Mucosa of rectum (tissue), 2 donors: ENCODE measurements around the gene QTRT2.

Experiments
- H3K27ac ChIP-seq, 2 donors: one replicate each; pipeline ENCODE4 v1.7.0; 2013; ENCODE audit warnings: inconsistent platforms in 2 of 2, low read depth in 2 of 2, low read length in 2 of 2
- H3K27me3 ChIP-seq, 2 donors: one replicate each; pipeline ENCODE4 v1.7.0; 2013; ENCODE audit warnings: low read length in 2 of 2; ENCODE audit not compliant: control insufficient read depth in 2 of 2, insufficient read depth in 2 of 2
- H3K36me3 ChIP-seq, 2 donors: one replicate each; pipeline ENCODE4 v1.7.0; 2013; ENCODE audit warnings: low read length in 2 of 2; ENCODE audit not compliant: control insufficient read depth in 2 of 2, insufficient read depth in 2 of 2
- H3K4me1 ChIP-seq, 2 donors: one replicate each; pipeline ENCODE4 v1.7.0; 2013; ENCODE audit warnings: low read length in 2 of 2, mild to moderate bottlenecking in 1 of 2; ENCODE audit not compliant: control insufficient read depth in 2 of 2, insufficient read depth in 2 of 2
- H3K4me3 ChIP-seq, 2 donors: one replicate each; pipeline ENCODE4 v1.7.0; 2013; ENCODE audit warnings: low read length in 2 of 2
- H3K9ac ChIP-seq, 2 donors: one replicate each; pipeline ENCODE4 v1.7.0; 2013; ENCODE audit warnings: low read length in 2 of 2, low read depth in 1 of 2, mild to moderate bottlenecking in 1 of 2
- H3K9me3 ChIP-seq, 2 donors: one replicate each; pipeline ENCODE4 v1.7.0; 2013; ENCODE audit warnings: low read length in 2 of 2; ENCODE audit not compliant: control insufficient read depth in 2 of 2
- donor health status: healthy.
- donor health status: Normal muscosa, but diverticular disease.

QTRT2 gene

GRCh38 chr3:114115143-114115542 is 58.6 kb downstream of the QTRT2 start:
- no peaks in the 10 kb centered on the region for H3K4me1 ChIP-seq
- no peak overlapping the region for H3K4me3 ChIP-seq
- H3K27ac ChIP-seq: no peak overlapping the region
- H3K27me3 ChIP-seq: no peaks in the 10 kb centered on the region
- H3K9me3 ChIP-seq: no peaks in the 10 kb centered on the region
- no peak overlapping the region for H3K9ac ChIP-seq
- no peaks in the 10 kb centered on the region for H3K36me3 ChIP-seq

GRCh38 chr3:114119776-114120175 is 63.2 kb downstream of the QTRT2 start:
- H3K9ac ChIP-seq: no peak overlapping the region
- H3K4me1 ChIP-seq: no peaks in the 10 kb centered on the region
- no peaks in the 10 kb centered on the region for H3K36me3 ChIP-seq

DNA sequence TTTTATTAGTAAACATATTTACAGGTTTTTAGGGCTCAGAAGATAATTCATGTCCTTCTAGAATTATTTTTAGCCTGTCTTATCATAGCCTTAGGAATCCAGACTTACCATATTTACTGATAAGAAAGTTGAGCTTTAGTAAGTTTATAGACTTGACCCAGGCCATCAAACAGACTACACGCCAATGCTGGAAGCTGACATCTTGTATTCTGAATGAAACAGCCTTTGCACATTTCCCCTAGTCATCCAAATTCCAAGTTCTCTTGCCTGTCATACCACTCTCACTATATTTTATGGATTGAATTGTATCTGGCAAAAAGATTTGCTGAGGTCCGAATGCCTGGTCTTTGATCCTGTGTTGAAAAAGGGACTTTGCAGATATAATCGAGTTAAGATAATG is 63.7 kb downstream of the QTRT2 start:
- Histone ChIP-seq H3K4me1 (no peaks in the 10 kb centered on the region), H3K9ac (no peak overlapping the region), H3K27ac (no peak overlapping the region), H3K4me3 (no peak overlapping the region), H3K9me3 (no peaks in the 10 kb centered on the region), H3K36me3 (no peaks in the 10 kb centered on the region), H3K27me3 (no peaks in the 10 kb centered on the region)

More at GRCh38 chr3:114119776-114120175, 63.2 kb downstream of the QTRT2 start:
- Histone ChIP-seq H3K27me3 (no peaks in the 10 kb centered on the region), H3K9me3 (no peaks in the 10 kb centered on the region), H3K4me3 (no peak overlapping the region), H3K27ac (no peak overlapping the region)

DNA sequence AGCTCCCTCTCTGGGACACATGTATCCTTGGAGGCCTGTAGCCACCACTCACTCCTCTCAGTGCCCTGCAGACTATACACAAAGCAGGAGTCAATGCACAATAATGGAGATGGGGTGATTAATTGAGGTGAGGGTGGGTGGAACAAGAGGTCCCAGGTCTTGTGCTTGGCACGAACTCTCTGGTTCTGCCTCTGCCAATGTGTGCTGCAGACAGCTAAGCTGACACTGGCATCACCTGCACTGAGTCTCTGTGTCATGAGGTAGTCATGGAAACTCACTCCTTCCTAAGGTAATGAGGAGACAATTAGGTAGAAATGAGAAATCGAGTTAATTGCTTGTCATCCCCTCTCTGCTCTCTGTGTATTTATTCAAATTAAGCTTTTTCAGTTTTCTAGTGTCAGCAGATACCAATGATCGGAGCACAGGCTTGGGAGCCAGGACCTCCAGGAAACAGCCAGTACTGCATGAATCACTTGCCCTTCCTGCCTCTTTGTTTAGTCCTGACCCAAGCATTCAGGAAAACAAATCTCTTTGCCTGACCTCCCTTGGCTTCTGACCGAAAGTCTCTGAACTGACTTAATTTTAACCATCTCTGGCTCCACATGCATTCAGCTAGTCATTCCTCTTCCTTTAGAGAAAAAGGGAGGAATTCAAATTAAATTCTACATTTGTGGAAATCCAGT is 65.6 kb downstream of the QTRT2 start:
- H3K27me3 ChIP-seq: no peaks in the 10 kb centered on the region
- no peaks in the 10 kb centered on the region for H3K36me3 ChIP-seq
- no peak overlapping the region for H3K4me3 ChIP-seq
- no peaks in the 10 kb centered on the region for H3K4me1 ChIP-seq
- no peak overlapping the region for H3K9ac ChIP-seq
- no peaks in the 10 kb centered on the region for H3K9me3 ChIP-seq
- no peak overlapping the region for H3K27ac ChIP-seq

GRCh38 chr3:114126461-114126860 is 69.9 kb downstream of the QTRT2 start:
- Histone ChIP-seq H3K9ac (no peak overlapping the region), H3K36me3 (no peaks in the 10 kb centered on the region), H3K27me3 (no peaks in the 10 kb centered on the region), H3K4me1 (no peaks in the 10 kb centered on the region), H3K9me3 (no peaks in the 10 kb centered on the region), H3K4me3 (no peak overlapping the region), H3K27ac (no peak overlapping the region)

GRCh38 chr3:114127517-114127916 is 71.0 kb downstream of the QTRT2 start:
- H3K36me3 ChIP-seq: no peaks in the 10 kb centered on the region
- H3K27me3 ChIP-seq: no peaks in the 10 kb centered on the region
- H3K27ac ChIP-seq: no peak overlapping the region
- H3K4me1 ChIP-seq: no peaks in the 10 kb centered on the region
- no peak overlapping the region for H3K4me3 ChIP-seq
- H3K9ac ChIP-seq: no peak overlapping the region
- H3K9me3 ChIP-seq: no peaks in the 10 kb centered on the region

DNA sequence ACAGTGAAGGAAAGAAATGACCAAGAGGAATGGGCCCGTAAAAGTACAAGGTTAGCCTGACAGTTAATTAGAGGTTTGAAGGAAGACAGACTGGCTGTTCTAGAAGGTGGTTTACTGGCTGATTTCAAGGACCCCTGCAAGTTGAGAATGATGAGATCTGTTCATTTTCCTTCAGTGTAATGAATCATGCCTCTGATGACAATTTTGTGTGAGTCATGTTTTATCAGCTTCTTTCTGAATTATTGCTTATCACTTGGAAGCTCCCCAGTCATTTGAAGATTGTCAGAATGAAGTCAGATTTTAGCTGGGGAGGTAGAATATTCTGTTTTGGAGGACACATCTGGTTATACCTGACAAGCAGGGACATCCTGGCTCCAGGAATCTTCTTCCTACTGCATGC is 71.7 kb downstream of the QTRT2 start:
- Histone ChIP-seq H3K9me3 (no peaks in the 10 kb centered on the region), H3K4me3 (no peak overlapping the region), H3K27me3 (no peaks in the 10 kb centered on the region), H3K4me1 (no peaks in the 10 kb centered on the region), H3K9ac (no peak overlapping the region), H3K27ac (no peak overlapping the region), H3K36me3 (no peaks in the 10 kb centered on the region)

GRCh38 chr3:114128826-114129225 is 72.3 kb downstream of the QTRT2 start:
- no peaks in the 10 kb centered on the region for H3K27me3 ChIP-seq
- H3K4me3 ChIP-seq: no peak overlapping the region
- H3K9me3 ChIP-seq: no peaks in the 10 kb centered on the region
- H3K36me3 ChIP-seq: no peaks in the 10 kb centered on the region
- H3K9ac ChIP-seq: no peak overlapping the region
- no peak overlapping the region for H3K27ac ChIP-seq
- no peaks in the 10 kb centered on the region for H3K4me1 ChIP-seq

- Histone ChIP-seq H3K4me3 (no peak overlapping the region), H3K9me3 (no peaks in the 10 kb centered on the region), H3K27ac (no peak overlapping the region), H3K4me1 (no peaks in the 10 kb centered on the region), H3K27me3 (no peaks in the 10 kb centered on the region), H3K36me3 (no peaks in the 10 kb centered on the region), H3K9ac (no peak overlapping the region)
Measured at GRCh38 chr3:114132500-114132899, 76.0 kb downstream of the QTRT2 start.

- no peaks in the 10 kb centered on the region for H3K36me3 ChIP-seq
Measured at GRCh38 chr3:114133947-114134346, 77.4 kb downstream of the QTRT2 start.

More at GRCh38 chr3:114133947-114134346, 77.4 kb downstream of the QTRT2 start:
- Histone ChIP-seq H3K4me3 (no peak overlapping the region), H3K9me3 (no peaks in the 10 kb centered on the region), H3K27me3 (no peaks in the 10 kb centered on the region), H3K27ac (no peak overlapping the region), H3K9ac (no peak overlapping the region), H3K4me1 (no peaks in the 10 kb centered on the region)
